GM12874 (cell line): ENCODE measurements around the gene ZC3H7B.
A peak's percentile ranks its signal among the peaks of the same experiment; 100 is the strongest.

Source experiments
- TF ChIP-seq, protein P1 (sequence below): IDR thresholded peaks from 2 replicates; pipeline ENCODE4 v1.5.1; 2011; ENCODE audit warnings: low read depth, mild to moderate bottlenecking, control low read depth, low read length, moderate library complexity; ENCODE audit not compliant: insufficient read depth

Gene ZC3H7B, protein sequence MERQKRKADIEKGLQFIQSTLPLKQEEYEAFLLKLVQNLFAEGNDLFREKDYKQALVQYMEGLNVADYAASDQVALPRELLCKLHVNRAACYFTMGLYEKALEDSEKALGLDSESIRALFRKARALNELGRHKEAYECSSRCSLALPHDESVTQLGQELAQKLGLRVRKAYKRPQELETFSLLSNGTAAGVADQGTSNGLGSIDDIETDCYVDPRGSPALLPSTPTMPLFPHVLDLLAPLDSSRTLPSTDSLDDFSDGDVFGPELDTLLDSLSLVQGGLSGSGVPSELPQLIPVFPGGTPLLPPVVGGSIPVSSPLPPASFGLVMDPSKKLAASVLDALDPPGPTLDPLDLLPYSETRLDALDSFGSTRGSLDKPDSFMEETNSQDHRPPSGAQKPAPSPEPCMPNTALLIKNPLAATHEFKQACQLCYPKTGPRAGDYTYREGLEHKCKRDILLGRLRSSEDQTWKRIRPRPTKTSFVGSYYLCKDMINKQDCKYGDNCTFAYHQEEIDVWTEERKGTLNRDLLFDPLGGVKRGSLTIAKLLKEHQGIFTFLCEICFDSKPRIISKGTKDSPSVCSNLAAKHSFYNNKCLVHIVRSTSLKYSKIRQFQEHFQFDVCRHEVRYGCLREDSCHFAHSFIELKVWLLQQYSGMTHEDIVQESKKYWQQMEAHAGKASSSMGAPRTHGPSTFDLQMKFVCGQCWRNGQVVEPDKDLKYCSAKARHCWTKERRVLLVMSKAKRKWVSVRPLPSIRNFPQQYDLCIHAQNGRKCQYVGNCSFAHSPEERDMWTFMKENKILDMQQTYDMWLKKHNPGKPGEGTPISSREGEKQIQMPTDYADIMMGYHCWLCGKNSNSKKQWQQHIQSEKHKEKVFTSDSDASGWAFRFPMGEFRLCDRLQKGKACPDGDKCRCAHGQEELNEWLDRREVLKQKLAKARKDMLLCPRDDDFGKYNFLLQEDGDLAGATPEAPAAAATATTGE

GRCh38 chr22:41301085-41302020 lies at the start of gene ZC3H7B:
TSS of gene ZC3H7B (plus strand) at chr22:41301525. CDS start at chr22:41320661, 19,136 bp downstream.
- TF ChIP-seq, protein P1, sequence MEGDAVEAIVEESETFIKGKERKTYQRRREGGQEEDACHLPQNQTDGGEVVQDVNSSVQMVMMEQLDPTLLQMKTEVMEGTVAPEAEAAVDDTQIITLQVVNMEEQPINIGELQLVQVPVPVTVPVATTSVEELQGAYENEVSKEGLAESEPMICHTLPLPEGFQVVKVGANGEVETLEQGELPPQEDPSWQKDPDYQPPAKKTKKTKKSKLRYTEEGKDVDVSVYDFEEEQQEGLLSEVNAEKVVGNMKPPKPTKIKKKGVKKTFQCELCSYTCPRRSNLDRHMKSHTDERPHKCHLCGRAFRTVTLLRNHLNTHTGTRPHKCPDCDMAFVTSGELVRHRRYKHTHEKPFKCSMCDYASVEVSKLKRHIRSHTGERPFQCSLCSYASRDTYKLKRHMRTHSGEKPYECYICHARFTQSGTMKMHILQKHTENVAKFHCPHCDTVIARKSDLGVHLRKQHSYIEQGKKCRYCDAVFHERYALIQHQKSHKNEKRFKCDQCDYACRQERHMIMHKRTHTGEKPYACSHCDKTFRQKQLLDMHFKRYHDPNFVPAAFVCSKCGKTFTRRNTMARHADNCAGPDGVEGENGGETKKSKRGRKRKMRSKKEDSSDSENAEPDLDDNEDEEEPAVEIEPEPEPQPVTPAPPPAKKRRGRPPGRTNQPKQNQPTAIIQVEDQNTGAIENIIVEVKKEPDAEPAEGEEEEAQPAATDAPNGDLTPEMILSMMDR = peak; percentile 63

- TF ChIP-seq, protein P1 = no peak
Observed at GRCh38 chr22:41252365-41252764, 49.0 kb upstream of the ZC3H7B start.

DNA sequence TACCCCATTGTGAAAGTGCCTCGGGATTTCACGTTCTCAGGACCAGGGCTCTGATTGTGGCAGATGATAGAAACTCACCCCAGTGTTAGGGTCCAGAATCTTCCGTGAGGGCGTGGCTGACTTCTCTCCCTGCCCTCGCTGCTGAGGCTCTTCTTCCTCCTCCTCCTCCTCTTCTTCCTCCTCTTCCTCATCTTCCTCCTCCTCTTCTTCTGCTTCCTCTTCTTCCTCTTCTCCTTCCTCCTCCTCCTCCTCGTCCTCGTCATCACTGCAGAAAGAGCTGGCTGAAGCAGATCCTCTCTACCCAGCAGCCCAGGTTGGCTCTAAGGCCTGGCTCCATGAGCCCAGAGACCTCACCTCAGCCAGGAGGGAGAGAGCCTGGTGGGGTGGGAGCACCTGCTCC lies 47.1 kb upstream of the ZC3H7B start:
- TF ChIP-seq, protein P1 = no peak

DNA sequence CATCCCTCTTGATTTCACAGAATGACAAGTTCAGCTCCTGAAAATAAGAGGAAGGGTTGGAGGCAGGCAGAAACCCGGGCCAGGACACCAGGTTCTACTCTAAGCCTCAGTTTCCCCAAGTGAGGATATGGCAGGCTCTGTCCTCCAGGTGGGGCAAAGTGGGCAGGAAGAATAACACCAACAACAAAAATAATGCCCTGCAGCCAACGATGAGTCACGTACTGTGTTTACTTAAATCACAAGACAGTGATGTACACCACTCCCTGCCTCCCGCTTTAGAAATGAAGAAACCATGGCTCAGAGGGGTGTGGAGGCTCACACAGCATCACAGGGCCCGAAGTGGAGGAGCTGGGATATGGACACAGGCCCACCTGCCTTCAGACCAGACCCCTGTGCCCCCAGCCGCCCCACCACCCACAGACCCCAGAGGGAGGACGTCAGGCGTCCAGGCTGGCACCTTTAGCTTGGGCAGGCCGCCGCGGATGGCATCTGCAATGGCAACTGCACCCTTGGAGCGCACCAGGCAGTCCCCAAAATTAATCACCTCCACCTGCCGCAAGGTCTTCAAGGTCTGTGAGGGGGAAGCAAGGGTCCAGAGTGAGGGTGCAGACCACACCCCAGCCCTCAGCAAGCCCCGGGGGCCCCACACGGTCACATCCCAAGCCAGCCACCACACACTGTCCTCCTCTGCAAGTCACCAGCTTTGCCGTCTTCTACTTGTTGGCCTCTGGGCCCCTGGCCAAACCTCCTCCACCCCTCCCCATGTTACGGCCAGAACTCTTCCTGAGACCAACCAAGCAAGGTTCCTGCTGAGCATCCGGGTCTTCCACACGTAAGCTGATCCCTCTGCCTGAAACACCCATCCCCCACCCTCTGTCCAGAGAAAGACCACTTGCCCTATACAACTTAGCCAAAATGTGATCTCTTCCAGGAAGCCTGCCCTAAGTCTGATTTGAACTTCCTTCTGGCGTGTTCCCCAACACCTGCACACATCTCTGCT lies 44.8 kb upstream of the ZC3H7B start:
- TF ChIP-seq, protein P1 = no peak

GRCh38 chr22:41257696-41258095 lies 43.6 kb upstream of the ZC3H7B start:
- TF ChIP-seq, protein P1 = no peak

GRCh38 chr22:41260871-41261270 lies 40.5 kb upstream of the ZC3H7B start:
- TF ChIP-seq, protein P1 = no peak
